Measurements from ENCODE around the gene STAG2.

- TF ChIP-seq YY1 (IDR thresholded peaks at IDR 0.05; ENCODE audit: insufficient read depth, insufficient read length) (no peak), ZNF274 (IDR thresholded peaks at IDR 0.05; ENCODE audit: low read depth, low read length) (no peak), SUZ12 (IDR thresholded peaks at IDR 0.05; ENCODE audit: extremely low read depth, insufficient read depth, insufficient read length) (no peak)
Observed at GRCh38 chrX:124145749-124146148, 184.2 kb downstream of the STAG2 start.

Data from NT2/D1 (cell line).